ENCODE data around the gene KSR2. TPM values are rescaled to one million over a fixed set of nuclear protein-coding genes. Genes with fewer than 3 reads are reported as not detected.
"Not testable (repeated sequence)": the region's sequence is repeated elsewhere in the genome, so short reads cannot be mapped to it uniquely, and the experiment has no call there.

The KSR2 gene
- total and polyA plus RNA-seq, 7 donors = under 0.01 to 1.1 (median 0.41) TPM

DNA sequence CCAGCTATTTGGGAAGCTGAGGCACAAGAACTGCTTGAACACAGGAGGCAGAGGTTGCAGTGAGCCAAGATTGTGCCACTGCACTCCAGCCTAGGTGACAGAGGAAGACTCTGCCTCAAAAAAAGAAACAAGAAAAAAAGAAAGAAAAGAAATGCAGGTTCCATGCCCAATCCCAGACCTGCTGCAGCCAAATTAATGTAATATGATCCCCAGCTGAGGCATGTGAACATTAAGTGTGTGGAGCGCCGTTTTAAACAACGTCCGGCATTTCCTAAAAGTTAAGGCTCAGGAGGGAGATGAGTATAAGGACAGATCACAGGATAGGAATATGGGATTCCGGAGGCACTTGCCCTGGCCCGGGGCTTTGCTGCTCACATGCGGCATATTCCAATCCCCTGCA lies 162.9 kb downstream of the KSR2 start:
- 78 to 84% methylated on average over 7 of the region's 7 CpGs for WGBS, 2 donors

DNA sequence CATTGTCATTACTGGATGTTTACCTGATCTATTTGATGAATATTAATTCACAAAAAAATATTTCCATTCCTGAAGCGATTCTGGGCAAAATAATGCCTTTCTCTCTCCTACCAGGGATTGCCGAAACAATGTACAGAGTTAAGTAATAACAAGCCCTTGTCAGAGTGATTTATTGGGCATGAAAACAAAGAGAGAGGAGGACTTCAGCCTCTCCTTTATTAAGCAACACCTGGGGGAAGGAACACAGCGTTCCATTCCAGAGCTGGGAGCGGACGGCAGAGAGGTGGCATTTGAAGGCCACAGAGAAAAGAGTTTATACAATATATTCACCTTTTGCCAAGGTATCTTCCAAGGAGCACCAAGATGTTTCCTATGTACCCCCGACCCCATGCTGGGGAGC lies 165.8 kb downstream of the KSR2 start:
- no peaks in the 10 kb centered on the region for H3K4me1 ChIP-seq
- TF ChIP-seq CTCF (IDR thresholded peaks at IDR 0.05) (no peak), EP300 (IDR thresholded peaks at IDR 0.05) (no peak), POLR2A (IDR thresholded peaks at IDR 0.05) (no peak), POLR2AphosphoS5 (IDR thresholded peaks at IDR 0.05) (no peak)
- no peaks in the 10 kb centered on the region for H3K36me3 ChIP-seq
- intact Hi-C loops (cut with DNase I) = no loop called here
- no peak overlapping the region for H3K4me3 ChIP-seq
- H3K9me3 ChIP-seq = no peaks in the 10 kb centered on the region
- peaks cover 0 to 20% (median 0%) of the 10 kb centered on the region in 3 donors for H3K27me3 ChIP-seq
- 16 to 44% methylated on average over 6 of the region's 6 CpGs for WGBS, 2 donors
- no peak for DNase-seq
- H3K27ac ChIP-seq = no peak overlapping the region

More for the DNA sequence above, 162.9 kb downstream of the KSR2 start:
- DNase-seq = no peak
- Histone ChIP-seq H3K9me3 (no peaks in the 10 kb centered on the region), H3K36me3 (no peaks in the 10 kb centered on the region), H3K27me3 (peaks cover 0 to 22% (median 0%) of the 10 kb centered on the region in 3 donors), H3K27ac (no peak overlapping the region), H3K4me1 (no peaks in the 10 kb centered on the region), H3K4me3 (no peak overlapping the region)
- intact Hi-C loops (cut with DNase I) = no loop called here
- TF ChIP-seq CTCF (IDR thresholded peaks at IDR 0.05) = no peak
- no peak for TF ChIP-seq POLR2A (IDR thresholded peaks at IDR 0.05)
- TF ChIP-seq EP300 (IDR thresholded peaks at IDR 0.05) = no peak

- H3K27ac ChIP-seq = not testable (repeated sequence)
Measured at GRCh38 chr12:117800711-117801110, 168.1 kb downstream of the KSR2 start.

DNA sequence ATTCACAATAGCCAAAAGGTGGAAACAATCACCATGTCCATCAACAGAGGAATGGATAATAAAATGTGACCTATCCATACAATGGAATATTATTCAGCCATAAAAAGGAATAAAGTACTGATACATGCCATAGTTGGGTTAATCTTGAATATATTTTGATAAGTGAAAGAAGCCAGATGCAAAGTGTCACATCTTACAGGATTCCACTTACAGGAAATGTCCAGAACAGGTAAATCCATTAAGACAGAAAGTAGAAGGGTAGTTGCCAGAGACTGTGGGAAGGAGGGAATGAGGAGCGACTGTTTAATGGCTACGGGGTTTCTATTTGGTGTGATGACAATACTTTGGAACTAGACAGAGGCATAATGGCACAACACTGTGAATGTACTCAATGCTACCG lies 171.6 kb downstream of the KSR2 start:
- H3K36me3 ChIP-seq = no peaks in the 10 kb centered on the region
- no peaks in the 10 kb centered on the region for H3K27me3 ChIP-seq
- H3K4me1 ChIP-seq = no peaks in the 10 kb centered on the region
- no peak overlapping the region for H3K27ac ChIP-seq
- H3K9me3 ChIP-seq = no peaks in the 10 kb centered on the region
- TF ChIP-seq CTCF (IDR thresholded peaks at IDR 0.05) = no peak
- no peak for TF ChIP-seq EP300 (IDR thresholded peaks at IDR 0.05)
- no peak for TF ChIP-seq POLR2AphosphoS5 (IDR thresholded peaks at IDR 0.05)
- TF ChIP-seq POLR2A (IDR thresholded peaks at IDR 0.05) = no peak
- intact Hi-C loops (cut with DNase I) = no loop called here
- 92 to 98% methylated on average over 3 of the region's 3 CpGs for WGBS, 2 donors
- DNase-seq = no peak
- no peak overlapping the region for H3K4me3 ChIP-seq

More at GRCh38 chr12:117800711-117801110, 168.1 kb downstream of the KSR2 start:
- H3K36me3 ChIP-seq; H3K4me1 ChIP-seq; H3K4me3 ChIP-seq; DNase-seq; intact Hi-C loops (cut with DNase I); H3K9me3 ChIP-seq: not testable (repeated sequence)
- 94 to 96% methylated on average over 6 of the region's 6 CpGs for WGBS, 2 donors
- peaks cover 0 to 20% (median 0%) of the 10 kb centered on the region in 3 donors for H3K27me3 ChIP-seq

GRCh38 chr12:117792877-117793424 lies 175.8 kb downstream of the KSR2 start:
- Histone ChIP-seq H3K27me3 (peaks cover 0 to 4% (median 0%) of the 10 kb centered on the region in 3 donors), H3K9me3 (no peaks in the 10 kb centered on the region), H3K4me1 (no peaks in the 10 kb centered on the region), H3K36me3 (no peaks in the 10 kb centered on the region), H3K4me3 (no peak overlapping the region), H3K27ac (no peak overlapping the region)
- intact Hi-C loops (cut with DNase I) = no loop called here
- 90 to 97% methylated on average over 8 of the region's 8 CpGs for WGBS, 2 donors
- DNase-seq = no peak
- TF ChIP-seq CTCF (IDR thresholded peaks at IDR 0.05) (no peak), POLR2A (IDR thresholded peaks at IDR 0.05) (no peak), POLR2AphosphoS5 (IDR thresholded peaks at IDR 0.05) (no peak), EP300 (IDR thresholded peaks at IDR 0.05) (no peak)
